ENCODE results near the gene SDHAF3.
"Not testable (repeated sequence)": the region's sequence is repeated elsewhere in the genome, so short reads cannot be mapped to it uniquely, and the experiment has no call there.

The SDHAF3 gene

GRCh38 chr7:97117372-97118188, at the start of gene SDHAF3:
Gene SDHAF3 (plus strand): TSS chr7:97117698. CDS start chr7:97117724, 26 bp downstream.
- DNase-seq (ENCODE audit: low read depth, low spot score): peak; percentile 94

GRCh38 chr7:97072025-97072424, 45.5 kb upstream of the SDHAF3 start:
- DNase-seq (ENCODE audit: low read depth, low spot score): not testable (repeated sequence)

- DNase-seq (ENCODE audit: low read depth, low spot score): no peak
Observed at GRCh38 chr7:97075928-97076327, 41.6 kb upstream of the SDHAF3 start.

GRCh38 chr7:97078023-97078969, 39.2 kb upstream of the SDHAF3 start:
- no peak for DNase-seq (ENCODE audit: low read depth, low spot score)

GRCh38 chr7:97079300-97079699, 38.2 kb upstream of the SDHAF3 start:
- no peak for DNase-seq (ENCODE audit: low read depth, low spot score)

GRCh38 chr7:97081521-97082300, 35.8 kb upstream of the SDHAF3 start:
- no peak for DNase-seq (ENCODE audit: low read depth, low spot score)

GRCh38 chr7:97088364-97088763, 29.1 kb upstream of the SDHAF3 start:
- DNase-seq (ENCODE audit: low read depth, low spot score): no peak

- DNase-seq (ENCODE audit: low read depth, low spot score): no peak
Observed at GRCh38 chr7:97089771-97090170, 27.7 kb upstream of the SDHAF3 start.

- no peak for DNase-seq (ENCODE audit: low read depth, low spot score)
Observed at GRCh38 chr7:97090761-97091353, 26.6 kb upstream of the SDHAF3 start.

- DNase-seq (ENCODE audit: low read depth, low spot score): no peak
Observed at GRCh38 chr7:97094284-97094930, 23.1 kb upstream of the SDHAF3 start.

- DNase-seq (ENCODE audit: low read depth, low spot score): no peak
Observed at GRCh38 chr7:97096037-97096436, 21.5 kb upstream of the SDHAF3 start.

- DNase-seq (ENCODE audit: low read depth, low spot score): no peak
Observed at GRCh38 chr7:97096661-97097060, 20.8 kb upstream of the SDHAF3 start.

- no peak for DNase-seq (ENCODE audit: low read depth, low spot score)
Observed at GRCh38 chr7:97104719-97105238, 12.7 kb upstream of the SDHAF3 start.

- DNase-seq (ENCODE audit: low read depth, low spot score): no peak
Observed at GRCh38 chr7:97107192-97107800, 10.2 kb upstream of the SDHAF3 start.

- DNase-seq (ENCODE audit: low read depth, low spot score): no peak
Observed at GRCh38 chr7:97116308-97116707, 1.2 kb upstream of the SDHAF3 start.

- DNase-seq (ENCODE audit: low read depth, low spot score): no peak
Observed at GRCh38 chr7:97117035-97117371, 495 bp upstream of the SDHAF3 start.

GRCh38 chr7:97118306-97118917, 914 bp downstream of the SDHAF3 start:
- DNase-seq (ENCODE audit: low read depth, low spot score): no peak

GRCh38 chr7:97119747-97120146, 2.2 kb downstream of the SDHAF3 start:
- no peak for DNase-seq (ENCODE audit: low read depth, low spot score)

- no peak for DNase-seq (ENCODE audit: low read depth, low spot score)
Observed at GRCh38 chr7:97120713-97121457, 3.4 kb downstream of the SDHAF3 start.
